H1 (cell line): ENCODE results near the gene FNDC3A.

Experiments
- EZH2 ChIP-seq: fragments of 200-600 bp; sonication (generic); IDR thresholded peaks from 2 replicates; pipeline ENCODE4 v1.7.1; 2012; ENCODE audit warnings: low read depth, mild to moderate bottlenecking, moderate library complexity, low read length, inconsistent platforms; ENCODE audit not compliant: severe bottlenecking
- JUN ChIP-seq: IDR thresholded peaks from 2 replicates; pipeline ENCODE4 v1.6.1; 2011; ENCODE audit warnings: low read depth, mild to moderate bottlenecking, improper control_type of control experiment, low read length
- KDM5A ChIP-seq: fragments of 200-600 bp; IDR thresholded peaks from 2 replicates; pipeline ENCODE4 v1.7.1; 2012; ENCODE audit warnings: mild to moderate bottlenecking, low read length, inconsistent platforms, mixed read lengths
- POLR2A ChIP-seq, 2 experiments: IDR thresholded peaks; 1 replicate in 1 of 2; 2 replicates in 1 of 2; pipeline ENCODE4 v1.6.1; 2011; ENCODE audit warnings: low read depth in 2 of 2, low read length in 2 of 2, mild to moderate bottlenecking in 2 of 2; ENCODE audit errors: control extremely low read depth in 1 of 2
- SRF ChIP-seq: IDR thresholded peaks from 2 replicates; pipeline ENCODE4 v1.6.1; 2011; ENCODE audit warnings: mild to moderate bottlenecking, low read depth, low read length, moderate library complexity
- TBP ChIP-seq: IDR thresholded peaks from 2 replicates; pipeline ENCODE4 v1.6.1; 2011; ENCODE audit warnings: low read depth, low read length, improper control_type of control experiment
- TF ChIP-seq, protein P1 (sequence below), 3 experiments: IDR thresholded peaks; 1 replicate in 2 of 3; 2 replicates in 1 of 3; pipeline versions ENCODE4 v1.5.1 to v1.6.1; 2011; ENCODE audit warnings: low read length in 3 of 3, mild to moderate bottlenecking in 3 of 3, inconsistent platforms in 2 of 3, low read depth in 1 of 3, moderate library complexity in 1 of 3; ENCODE audit not compliant: insufficient read depth in 1 of 3; ENCODE audit errors: control extremely low read depth in 1 of 3

GRCh38 chr13:49171359-49171758, 195.6 kb downstream of the FNDC3A start:
- TF ChIP-seq, protein P1, sequence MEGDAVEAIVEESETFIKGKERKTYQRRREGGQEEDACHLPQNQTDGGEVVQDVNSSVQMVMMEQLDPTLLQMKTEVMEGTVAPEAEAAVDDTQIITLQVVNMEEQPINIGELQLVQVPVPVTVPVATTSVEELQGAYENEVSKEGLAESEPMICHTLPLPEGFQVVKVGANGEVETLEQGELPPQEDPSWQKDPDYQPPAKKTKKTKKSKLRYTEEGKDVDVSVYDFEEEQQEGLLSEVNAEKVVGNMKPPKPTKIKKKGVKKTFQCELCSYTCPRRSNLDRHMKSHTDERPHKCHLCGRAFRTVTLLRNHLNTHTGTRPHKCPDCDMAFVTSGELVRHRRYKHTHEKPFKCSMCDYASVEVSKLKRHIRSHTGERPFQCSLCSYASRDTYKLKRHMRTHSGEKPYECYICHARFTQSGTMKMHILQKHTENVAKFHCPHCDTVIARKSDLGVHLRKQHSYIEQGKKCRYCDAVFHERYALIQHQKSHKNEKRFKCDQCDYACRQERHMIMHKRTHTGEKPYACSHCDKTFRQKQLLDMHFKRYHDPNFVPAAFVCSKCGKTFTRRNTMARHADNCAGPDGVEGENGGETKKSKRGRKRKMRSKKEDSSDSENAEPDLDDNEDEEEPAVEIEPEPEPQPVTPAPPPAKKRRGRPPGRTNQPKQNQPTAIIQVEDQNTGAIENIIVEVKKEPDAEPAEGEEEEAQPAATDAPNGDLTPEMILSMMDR (IDR thresholded peaks at IDR 0.05; ENCODE audit: control extremely low read depth in 1 of 3, insufficient read depth in 1 of 3, low read depth in 1 of 3, low read length in 3 of 3) = no peak
- no peak for TF ChIP-seq KDM5A
- no peak for TF ChIP-seq SRF
- no peak for TF ChIP-seq TBP
- no peak for TF ChIP-seq EZH2
- no peak for TF ChIP-seq JUN
- no peak for TF ChIP-seq POLR2A (IDR thresholded peaks at IDR 0.05; ENCODE audit: control extremely low read depth in 1 of 2, low read depth in 2 of 2, low read length in 2 of 2)
